Left lung (tissue), 10 donors: ENCODE data around the gene SLAMF7. TPM values are rescaled to one million over a fixed set of nuclear protein-coding genes. Genes with fewer than 3 reads are reported as not detected.

Experiments used
- ATAC-seq: fragments of 200-7000 bp; cut with Tn5 transposase; one replicate; pipeline ENCODE4 v1.9.1; 2020; ENCODE audit warnings: moderate library complexity
- DNase-seq, 4 donors: peaks; one replicate each; pipeline ENCODE4 v3.0.0-alpha.2; 2013 to 2020
- H3K27ac ChIP-seq, 2 donors: fragments of 200-600 bp; sonication (generic) in 1 of 2; one replicate each; pipeline versions ENCODE4 v1.5.0 to v1.8.0; 2020 to 2021
- H3K27me3 ChIP-seq, 2 donors: fragments of 200-600 bp; sonication (generic) in 1 of 2; one replicate each; pipeline versions ENCODE4 v1.5.0 to v1.8.0; 2020 to 2021
- H3K36me3 ChIP-seq, 2 donors: fragments of 200-600 bp; sonication (generic) in 1 of 2; one replicate each; pipeline versions ENCODE4 v1.5.0 to v1.8.0; 2020 to 2021
- H3K4me1 ChIP-seq, 2 donors: fragments of 200-600 bp; one replicate each; pipeline ENCODE4 v1.8.0; 2021
- H3K4me3 ChIP-seq, 2 donors: fragments of 200-600 bp; sonication (generic) in 1 of 2; one replicate each; pipeline versions ENCODE4 v1.5.0 to v1.8.0; 2020 to 2021; ENCODE audit warnings: mild to moderate bottlenecking in 1 of 2
- H3K9me3 ChIP-seq, 2 donors: fragments of 200-600 bp; sonication (generic) in 1 of 2; one replicate each; pipeline versions ENCODE4 v1.5.0 to v1.8.0; 2020 to 2021
- CTCF ChIP-seq, 2 donors: fragments of 200-600 bp; sonication (generic) in 1 of 2; IDR thresholded peaks; one replicate each; pipeline versions ENCODE4 v1.5.0 to v1.8.0; 2021; ENCODE audit warnings: antibody characterized with exemption in 2 of 2
- intact Hi-C, 2 donors: fragments of 100-400 bp; cut with DNase I; formaldehyde crosslinking; loops; one replicate each; pipeline versions ENCODE4 v1.11.2 to v1.14.2; 2022
- polyA plus RNA-seq, 6 donors: library from polyadenylated mRNA; unstranded; fragments of 120-200 nt; gene quantifications; one replicate each; pipeline ENCODE4 v1.2.1, GENCODE V29; 2013; ENCODE audit not compliant: insufficient read length in 6 of 6
- total RNA-seq, 2 donors: library from RNA; stranded (reverse); fragmentation: NEBNext Ultra II Directional; extraction: Animal tissue kit (Norgen Biotek cat#: 25700); gene quantifications; one replicate each; pipeline ENCODE4 v1.2.1, GENCODE V29; 2021
- donor health status: DM: no; HTN: yes; CAD: no.
- donor health status: DM: no; HTN: no; CAD: no.

Gene SLAMF7
- total and polyA plus RNA-seq, 8 donors: 0.77 to 33.8 (median 1.2) TPM

GRCh38 chr1:160733898-160734297 is 5.1 kb upstream of the SLAMF7 start:
- H3K9me3 ChIP-seq: peaks cover 0 to 12% of the 10 kb centered on the region in 2 donors
- intact Hi-C loops: no loop called here
- no peak for DNase-seq
- no peak for TF ChIP-seq CTCF (IDR thresholded peaks at IDR 0.05)
- no peak overlapping the region for H3K4me3 ChIP-seq
- no peak overlapping the region for H3K27ac ChIP-seq
- peaks cover 0 to 17% of the 10 kb centered on the region in 2 donors for H3K4me1 ChIP-seq
- H3K36me3 ChIP-seq: no peaks in the 10 kb centered on the region
- no peaks in the 10 kb centered on the region for H3K27me3 ChIP-seq
- ATAC-seq: no peak

GRCh38 chr1:160734301-160734700 is 4.7 kb upstream of the SLAMF7 start:
- H3K27ac ChIP-seq: no peak overlapping the region

GRCh38 chr1:160738271-160738670 is 776 bp upstream of the SLAMF7 start:
- peaks cover 0 to 12% of the 10 kb centered on the region in 2 donors for H3K9me3 ChIP-seq
- intact Hi-C loops: no loop called here
- H3K4me3 ChIP-seq: no peak overlapping the region
- ATAC-seq (no peak), DNase-seq (no peak)
- peaks cover 0 to 43% of the 10 kb centered on the region in 2 donors for H3K4me1 ChIP-seq
- H3K36me3 ChIP-seq: no peaks in the 10 kb centered on the region
- H3K27ac ChIP-seq: peak overlapping the region in 1 of 2 donors; percentile 57
- H3K27me3 ChIP-seq: no peaks in the 10 kb centered on the region
- no peak for TF ChIP-seq CTCF (IDR thresholded peaks at IDR 0.05)

More at GRCh38 chr1:160734301-160734700, 4.7 kb upstream of the SLAMF7 start:
- H3K9me3 ChIP-seq: peaks cover 0 to 12% of the 10 kb centered on the region in 2 donors
- H3K36me3 ChIP-seq: no peaks in the 10 kb centered on the region
- no peak for ATAC-seq
- DNase-seq: no peak
- intact Hi-C loops: no loop called here
- no peak overlapping the region for H3K4me3 ChIP-seq
- no peaks in the 10 kb centered on the region for H3K27me3 ChIP-seq
- H3K4me1 ChIP-seq: peaks cover 0 to 18% of the 10 kb centered on the region in 2 donors
- TF ChIP-seq CTCF (IDR thresholded peaks at IDR 0.05): no peak

- H3K4me1 ChIP-seq: peaks cover 0 to 52% of the 10 kb centered on the region in 2 donors
- DNase-seq (no peak), ATAC-seq (no peak)
- H3K27ac ChIP-seq: no peak overlapping the region
- peaks cover 0 to 12% of the 10 kb centered on the region in 2 donors for H3K9me3 ChIP-seq
- peak overlapping the region in 1 of 2 donors; percentile 43 for H3K4me3 ChIP-seq
- intact Hi-C loops: no loop called here
- no peaks in the 10 kb centered on the region for H3K27me3 ChIP-seq
- H3K36me3 ChIP-seq: no peaks in the 10 kb centered on the region
- no peak for TF ChIP-seq CTCF (IDR thresholded peaks at IDR 0.05)
These were observed 1.2 kb downstream of the SLAMF7 start for GRCh38 chr1:160740133-160740688.

GRCh38 chr1:160741092-160741501 is 2.0 kb downstream of the SLAMF7 start:
- H3K36me3 ChIP-seq: no peaks in the 10 kb centered on the region
- H3K4me3 ChIP-seq: peak overlapping the region in 1 of 2 donors; percentile 43
- no peak for DNase-seq
- H3K4me1 ChIP-seq: peaks cover 0 to 52% of the 10 kb centered on the region in 2 donors
- no peak for TF ChIP-seq CTCF (IDR thresholded peaks at IDR 0.05)
- ATAC-seq: no peak
- peaks cover 0 to 12% of the 10 kb centered on the region in 2 donors for H3K9me3 ChIP-seq
- no peaks in the 10 kb centered on the region for H3K27me3 ChIP-seq
- intact Hi-C loops: no loop called here
- no peak overlapping the region for H3K27ac ChIP-seq
